ENCODE data around the gene TMTC1.

GRCh38 chr12:29561664-29562071 is 222.1 kb downstream of the TMTC1 start:
- TF ChIP-seq CTCF (IDR thresholded peaks at IDR 0.05) (no peak), POLR2A (IDR thresholded peaks at IDR 0.05) (no peak)
